BE2C (cell line): ENCODE measurements around the gene B4GALT2.
A peak's percentile ranks its signal among the peaks of the same experiment; 100 is the strongest.

Source experiments
- DNase-seq: peaks from one replicate; pipeline ENCODE4 v3.0.0-alpha.2; 2020
- H3K27me3 ChIP-seq: fragments of 250-450 bp; sonication (Bioruptor Pico); 2 replicates; pipeline ENCODE4 v1.5.1; 2020; ENCODE audit warnings: mild to moderate bottlenecking
- H3K36me3 ChIP-seq: fragments of 250-450 bp; sonication (Bioruptor Pico); 2 replicates; pipeline ENCODE4 v1.5.1; 2020; ENCODE audit warnings: mild to moderate bottlenecking
- H3K4me1 ChIP-seq: fragments of 250-450 bp; sonication (Bioruptor Pico); 2 replicates; pipeline ENCODE4 v1.5.1; 2020
- H3K4me3 ChIP-seq: 2 replicates; pipeline ENCODE4 v1.5.1; 2011; ENCODE audit warnings: low read depth, low read length
- H3K9me3 ChIP-seq: fragments of 250-450 bp; sonication (Bioruptor Pico); 2 replicates; pipeline ENCODE4 v1.5.1; 2020
- TF ChIP-seq, protein P1 (sequence below): IDR thresholded peaks from 2 replicates; pipeline ENCODE4 v1.5.1; 2012; ENCODE audit warnings: mild to moderate bottlenecking, low read depth, low read length

B4GALT2 gene

DNA sequence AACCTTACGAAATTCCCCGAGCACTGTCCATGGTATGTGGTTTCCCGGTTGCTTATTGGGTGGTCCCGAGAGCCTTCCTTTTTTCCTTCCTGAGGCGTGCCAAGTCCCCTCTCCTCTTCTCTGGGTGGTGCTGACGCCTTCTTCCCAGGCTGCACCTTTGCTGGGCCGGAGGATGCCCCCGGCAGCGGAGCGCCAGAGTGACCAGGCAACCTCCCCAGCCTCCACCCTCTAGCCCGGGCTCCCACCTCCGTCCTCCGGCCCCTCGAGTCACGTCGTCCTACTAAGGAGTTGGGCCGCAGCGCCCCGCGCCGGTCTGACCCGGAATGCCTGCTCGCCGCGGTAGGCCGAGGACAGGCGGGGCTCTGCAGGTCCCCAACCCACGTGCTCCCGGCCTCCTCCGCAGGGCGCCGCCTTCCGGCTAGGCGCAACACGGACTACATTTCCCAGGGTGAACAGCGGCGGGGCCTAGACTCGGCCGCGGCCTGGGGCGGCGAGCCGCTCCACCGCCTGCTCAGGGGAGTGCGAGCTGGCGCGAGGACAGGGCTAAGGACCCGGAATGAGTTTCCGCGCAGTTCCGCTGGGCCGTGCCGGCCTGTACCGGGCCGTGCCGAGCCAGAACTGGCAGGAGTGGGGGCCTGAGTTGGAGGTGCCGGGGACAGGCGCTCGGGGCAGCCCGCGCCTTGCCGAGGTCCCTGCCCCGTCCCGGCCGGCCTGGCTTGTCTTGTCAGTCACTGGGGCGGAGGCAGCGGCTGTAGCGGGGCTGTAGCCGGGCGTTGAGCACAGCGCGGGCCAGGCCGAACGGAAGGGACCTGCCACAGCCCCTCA is 32.6 kb upstream of the B4GALT2 start, which contains the start of gene IPO13:
Gene IPO13, plus strand, starts transcription at position 715 of the 825 bp plus-strand sequence. CDS start 651 bp downstream, outside the sequence.
- DNase-seq = peak; percentile 94
- Histone ChIP-seq H3K4me3 (peak within 1 kb of the TSS; percentile 80), H3K9me3 (no peaks in the 10 kb centered on the region), H3K36me3 (no peaks in the 10 kb centered on the region; the same call in 1 of the 2 replicates), H3K4me1 (no peaks in the 10 kb centered on the region), H3K27me3 (no peaks in the 10 kb centered on the region)
- TF ChIP-seq, protein P1, sequence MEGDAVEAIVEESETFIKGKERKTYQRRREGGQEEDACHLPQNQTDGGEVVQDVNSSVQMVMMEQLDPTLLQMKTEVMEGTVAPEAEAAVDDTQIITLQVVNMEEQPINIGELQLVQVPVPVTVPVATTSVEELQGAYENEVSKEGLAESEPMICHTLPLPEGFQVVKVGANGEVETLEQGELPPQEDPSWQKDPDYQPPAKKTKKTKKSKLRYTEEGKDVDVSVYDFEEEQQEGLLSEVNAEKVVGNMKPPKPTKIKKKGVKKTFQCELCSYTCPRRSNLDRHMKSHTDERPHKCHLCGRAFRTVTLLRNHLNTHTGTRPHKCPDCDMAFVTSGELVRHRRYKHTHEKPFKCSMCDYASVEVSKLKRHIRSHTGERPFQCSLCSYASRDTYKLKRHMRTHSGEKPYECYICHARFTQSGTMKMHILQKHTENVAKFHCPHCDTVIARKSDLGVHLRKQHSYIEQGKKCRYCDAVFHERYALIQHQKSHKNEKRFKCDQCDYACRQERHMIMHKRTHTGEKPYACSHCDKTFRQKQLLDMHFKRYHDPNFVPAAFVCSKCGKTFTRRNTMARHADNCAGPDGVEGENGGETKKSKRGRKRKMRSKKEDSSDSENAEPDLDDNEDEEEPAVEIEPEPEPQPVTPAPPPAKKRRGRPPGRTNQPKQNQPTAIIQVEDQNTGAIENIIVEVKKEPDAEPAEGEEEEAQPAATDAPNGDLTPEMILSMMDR = peak; percentile 51

DNA sequence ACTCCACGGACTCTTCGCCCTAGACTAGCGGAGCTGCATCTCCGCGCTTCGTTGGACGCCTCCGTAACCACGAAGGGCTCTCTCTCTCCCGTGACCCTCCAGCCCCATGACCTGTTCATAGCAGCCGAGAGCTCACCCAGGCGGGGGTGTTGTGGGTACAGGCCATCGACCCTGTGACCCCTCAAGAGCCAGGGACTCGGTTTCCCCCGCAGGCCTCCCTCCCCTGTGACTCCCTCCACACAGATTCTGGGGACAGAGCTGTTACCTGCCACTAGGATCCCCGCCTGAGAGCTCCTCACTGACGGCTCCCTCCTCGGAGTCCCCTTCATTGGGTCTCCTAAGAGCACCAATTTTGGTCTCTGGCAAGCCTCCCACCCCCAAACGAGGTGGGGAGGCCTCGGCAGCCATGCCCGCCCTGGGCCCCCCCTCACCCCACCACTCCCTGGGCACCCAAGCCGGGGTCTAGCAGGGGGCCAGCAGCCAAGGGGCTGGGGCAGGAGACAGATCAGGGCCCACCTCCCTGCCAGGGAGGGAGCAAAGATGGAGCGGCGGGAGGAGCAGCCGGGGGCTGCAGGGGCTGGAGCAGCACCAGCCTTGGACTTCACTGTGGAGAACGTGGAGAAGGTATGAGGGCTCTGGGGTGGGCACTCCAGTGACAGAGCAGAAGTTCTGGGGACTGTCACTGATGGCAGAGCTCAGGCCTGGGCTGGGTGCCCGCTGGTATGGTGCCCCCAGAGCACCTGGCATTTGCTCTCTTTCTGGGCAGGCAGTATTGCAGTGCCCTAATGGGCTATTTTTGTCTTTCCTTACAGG is 31.7 kb upstream of the B4GALT2 start:
- H3K36me3 ChIP-seq = no peaks in the 10 kb centered on the region; the same call in 1 of the 2 replicates
- DNase-seq = no peak
- H3K4me3 ChIP-seq = peak overlapping the region; percentile 80
- no peaks in the 10 kb centered on the region for H3K27me3 ChIP-seq
- TF ChIP-seq, protein P1 = no peak
- H3K9me3 ChIP-seq = no peaks in the 10 kb centered on the region
- no peaks in the 10 kb centered on the region for H3K4me1 ChIP-seq

- H3K36me3 ChIP-seq = no peaks in the 10 kb centered on the region; the same call in 1 of the 2 replicates
- H3K4me1 ChIP-seq = no peaks in the 10 kb centered on the region
- H3K4me3 ChIP-seq = peak overlapping the region; percentile 80
- no peaks in the 10 kb centered on the region for H3K9me3 ChIP-seq
- no peaks in the 10 kb centered on the region for H3K27me3 ChIP-seq
- TF ChIP-seq, protein P1 = no peak
- peak; percentile 30 for DNase-seq
Observed at GRCh38 chr1:43947874-43948437, 31.1 kb upstream of the B4GALT2 start.

DNA sequence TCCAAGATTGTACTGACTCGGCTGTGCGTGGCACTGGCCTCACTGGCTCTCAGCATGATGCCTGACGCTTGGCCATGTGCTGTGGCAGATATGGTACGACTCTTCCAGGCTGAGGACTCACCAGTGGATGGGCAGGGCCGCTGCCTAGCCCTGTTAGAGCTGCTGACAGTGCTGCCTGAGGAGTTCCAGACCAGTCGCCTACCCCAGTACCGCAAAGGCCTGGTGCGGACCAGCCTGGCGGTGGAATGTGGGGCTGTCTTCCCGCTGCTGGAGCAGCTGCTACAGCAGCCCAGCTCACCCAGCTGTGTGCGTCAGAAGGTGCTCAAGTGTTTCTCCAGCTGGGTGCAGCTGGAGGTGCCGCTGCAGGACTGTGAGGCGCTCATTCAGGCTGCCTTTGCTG is 29.3 kb upstream of the B4GALT2 start:
- H3K4me3 ChIP-seq = no peak overlapping the region
- H3K9me3 ChIP-seq = no peaks in the 10 kb centered on the region
- no peaks in the 10 kb centered on the region; the same call in 1 of the 2 replicates for H3K36me3 ChIP-seq
- TF ChIP-seq, protein P1 = no peak
- no peaks in the 10 kb centered on the region for H3K4me1 ChIP-seq
- DNase-seq = no peak
- H3K27me3 ChIP-seq = no peaks in the 10 kb centered on the region

GRCh38 chr1:43951021-43951985 is 27.7 kb upstream of the B4GALT2 start:
- DNase-seq = no peak
- H3K36me3 ChIP-seq = no peaks in the 10 kb centered on the region; the same call in 1 of the 2 replicates
- H3K4me1 ChIP-seq = no peaks in the 10 kb centered on the region
- TF ChIP-seq, protein P1 = no peak
- H3K4me3 ChIP-seq = no peak overlapping the region
- H3K27me3 ChIP-seq = no peaks in the 10 kb centered on the region
- H3K9me3 ChIP-seq = no peaks in the 10 kb centered on the region
